ENCODE data around the gene KIRREL3.
"Not testable (repeated sequence)": the region's sequence is repeated elsewhere in the genome, so short reads cannot be mapped to it uniquely, and the experiment has no call there.

KIRREL3 gene

DNA sequence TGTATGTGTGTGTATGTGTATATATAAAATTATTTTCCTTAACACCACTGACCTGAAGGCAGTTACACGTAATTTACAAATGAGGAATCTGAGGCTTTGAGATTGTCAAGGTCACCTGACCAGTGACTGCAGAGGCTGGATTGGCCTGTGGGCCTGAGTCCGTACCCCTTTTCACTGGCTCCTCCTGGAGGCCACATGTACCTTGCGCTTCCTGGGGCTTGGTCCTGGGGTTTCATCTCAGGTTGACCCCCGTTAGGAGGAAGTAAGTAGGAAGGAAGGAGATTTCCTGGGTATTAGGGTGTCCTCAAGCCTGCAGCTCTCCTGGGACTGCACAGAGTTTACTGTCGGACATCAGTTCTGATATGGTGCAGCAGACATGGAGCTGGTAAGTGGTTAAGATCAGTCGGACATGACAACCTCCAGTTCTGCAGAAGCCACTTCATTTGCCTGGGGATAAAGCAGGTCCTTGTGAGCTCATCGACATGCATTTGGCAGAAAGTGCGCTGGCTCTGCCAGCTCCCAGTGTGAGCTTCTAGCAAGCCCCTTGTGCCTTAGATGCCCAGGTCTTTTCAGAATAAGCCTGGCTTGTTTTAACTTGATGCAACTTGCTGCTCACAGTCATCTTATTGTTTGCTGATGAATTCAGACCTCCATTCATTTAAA is 608.5 kb downstream of the KIRREL3 start:
- DNase-seq = peak; percentile 6

DNA sequence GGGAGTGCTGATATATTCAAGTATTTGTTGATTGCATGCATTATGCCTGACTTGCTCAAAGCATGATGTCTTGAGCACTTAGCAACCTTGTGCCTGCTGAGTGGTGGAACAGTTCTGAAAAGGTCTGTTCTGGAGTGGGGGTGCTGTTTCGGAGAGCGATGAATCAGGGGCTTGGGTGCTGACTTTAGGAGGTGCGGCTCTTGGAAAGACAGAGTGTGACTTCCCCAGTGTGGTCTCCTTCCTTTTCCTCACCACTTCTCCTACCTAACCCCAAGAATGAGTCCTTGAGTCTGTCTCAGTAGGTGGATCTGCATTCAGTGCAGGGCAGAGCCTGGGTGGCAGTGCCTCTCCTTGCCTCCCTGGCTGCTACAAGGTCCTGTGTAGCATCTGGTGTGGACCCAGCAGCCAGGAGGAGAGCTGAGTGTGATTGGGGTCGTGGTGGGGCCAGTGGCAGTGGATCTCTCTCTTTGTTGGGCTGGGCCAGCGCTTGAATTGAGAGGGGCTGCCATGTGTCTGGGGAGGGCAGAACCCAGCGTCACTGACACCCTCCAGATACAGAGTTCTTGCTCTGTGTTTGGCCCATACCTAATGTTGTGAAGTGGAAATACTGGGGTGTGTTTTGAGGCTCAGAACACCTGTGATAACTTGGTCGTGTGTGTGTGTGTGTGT is 609.1 kb downstream of the KIRREL3 start:
- no peak for DNase-seq

DNA sequence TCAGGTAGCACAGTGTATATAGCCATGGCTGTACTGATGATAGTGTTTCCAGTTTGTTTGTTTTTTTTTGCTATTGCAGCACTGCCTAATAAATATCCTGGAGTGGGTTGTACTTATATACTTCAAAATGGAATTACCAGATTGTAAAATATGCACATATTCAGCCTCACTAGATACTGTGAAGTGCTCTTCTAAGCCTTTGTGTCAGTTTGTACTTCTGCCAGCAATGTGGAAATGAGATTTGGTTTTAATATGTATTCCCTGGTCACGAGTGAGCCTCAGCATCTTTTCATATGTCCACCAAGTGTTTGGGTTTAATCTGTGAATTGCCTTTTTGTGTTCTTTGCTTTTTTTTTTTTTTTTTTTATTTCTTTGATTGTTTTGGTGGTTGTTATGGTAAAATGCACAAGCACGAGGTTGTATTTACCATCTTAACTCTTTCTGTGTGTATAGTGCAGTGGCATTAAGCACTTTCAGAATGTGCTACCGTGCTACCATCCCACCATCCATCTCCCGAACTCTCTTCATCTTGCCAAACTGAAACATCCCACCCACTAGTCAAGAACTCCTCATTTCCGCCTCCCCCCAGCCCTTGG is 610.2 kb downstream of the KIRREL3 start:
- no peak for DNase-seq

DNA sequence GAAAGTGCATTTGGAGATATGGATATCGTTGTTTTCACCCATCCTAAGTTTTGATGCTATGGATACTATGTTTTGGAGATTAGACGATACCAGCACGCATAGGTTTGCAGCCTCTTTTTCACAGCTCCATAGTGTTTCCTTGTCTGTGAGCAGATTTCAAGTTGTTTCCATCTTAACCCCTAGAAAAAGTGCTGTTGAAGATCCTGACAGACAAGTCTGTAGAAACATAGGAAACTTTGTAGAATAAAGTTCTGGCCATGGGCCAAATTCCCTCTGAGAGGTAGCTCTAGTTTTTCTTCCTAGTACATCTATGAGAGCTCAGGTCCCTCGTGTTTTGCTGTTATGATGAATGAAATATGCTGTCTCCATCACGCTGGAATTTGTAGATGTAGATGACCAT is 612.7 kb downstream of the KIRREL3 start:
- DNase-seq = no peak

DNA sequence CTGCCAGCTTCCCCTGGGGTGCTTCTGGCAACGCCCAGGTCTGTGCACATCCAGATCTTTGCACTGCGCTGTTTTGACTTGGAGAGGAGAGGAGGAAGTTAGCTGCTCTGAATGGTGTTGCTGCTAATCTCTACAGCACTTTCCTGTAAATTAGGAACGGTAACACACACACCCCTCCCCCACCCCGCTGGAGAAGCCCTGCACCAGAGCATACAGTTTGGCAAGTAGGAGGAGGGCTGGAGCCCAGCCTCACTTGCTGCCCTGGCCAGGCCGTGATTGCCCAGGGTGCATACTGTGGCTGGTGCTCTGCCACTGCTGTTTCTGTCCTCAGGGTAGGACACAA is 613.9 kb downstream of the KIRREL3 start:
- DNase-seq = peak; percentile 4

DNA sequence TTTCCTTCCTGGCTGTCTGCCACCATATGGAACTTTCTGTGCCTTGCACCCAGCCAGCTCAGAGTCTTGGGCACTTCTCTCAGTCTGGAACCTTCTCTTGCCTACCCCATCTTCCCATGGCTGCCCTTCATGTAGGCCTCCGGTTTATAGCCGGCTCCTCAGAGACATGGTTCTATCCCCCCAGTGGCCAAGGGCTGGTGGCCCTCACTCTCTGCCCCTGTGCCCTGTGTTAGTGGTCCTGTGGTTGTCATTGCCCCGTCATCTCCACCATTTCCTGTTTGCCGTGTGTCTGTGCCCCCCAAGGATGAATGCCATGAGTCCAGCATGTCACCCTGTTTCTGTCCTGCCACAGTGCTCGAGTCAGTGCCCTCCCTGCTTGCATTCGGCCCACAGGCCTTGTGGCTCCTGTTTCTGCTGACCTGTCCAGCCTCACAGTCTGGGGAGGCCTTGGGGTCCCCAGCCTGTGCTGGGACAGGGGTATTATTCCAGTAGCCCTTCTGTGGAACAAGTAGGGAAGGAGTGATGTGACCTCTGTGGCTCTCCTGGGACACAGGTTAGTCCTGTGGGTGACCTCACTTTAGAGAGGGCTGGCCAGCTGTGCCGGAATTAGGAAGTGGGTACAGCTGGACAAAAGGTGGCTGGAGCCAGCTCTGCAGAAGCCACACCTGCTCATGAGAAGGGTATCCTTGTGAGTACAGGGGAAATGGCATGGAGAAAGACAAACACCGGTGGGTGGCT is 614.4 kb downstream of the KIRREL3 start:
- no peak for DNase-seq

DNA sequence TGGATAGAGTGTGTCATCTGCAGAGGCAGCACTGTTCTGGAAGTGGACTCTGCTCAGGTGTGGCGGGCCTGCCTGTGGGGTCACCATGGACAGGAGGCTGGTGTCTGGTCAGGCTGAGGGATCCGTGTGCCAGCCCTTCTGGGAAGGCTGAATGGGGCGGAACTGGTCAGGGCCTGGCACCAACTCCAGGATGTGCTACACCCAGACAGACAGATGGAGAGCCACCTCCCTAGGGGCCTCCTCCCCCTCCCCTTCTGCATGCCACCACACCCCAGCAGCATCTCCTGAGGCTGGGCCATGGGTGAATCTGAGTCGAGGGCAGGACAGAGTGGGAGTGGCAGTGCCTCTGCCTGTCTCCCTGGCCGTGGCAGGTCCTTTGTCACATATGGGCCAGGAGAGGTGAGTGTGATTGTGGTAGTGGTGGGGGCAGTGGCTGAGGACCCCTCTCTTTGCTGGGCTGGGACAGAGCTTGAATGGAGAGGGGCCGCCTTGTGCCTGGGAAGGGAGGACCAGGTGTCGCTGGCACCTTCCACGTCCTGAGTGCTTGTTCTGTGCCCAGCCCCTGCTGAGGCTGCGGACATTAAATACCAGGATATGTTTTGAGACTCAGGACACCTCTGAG is 616.0 kb downstream of the KIRREL3 start:
- no peak for DNase-seq

DNA sequence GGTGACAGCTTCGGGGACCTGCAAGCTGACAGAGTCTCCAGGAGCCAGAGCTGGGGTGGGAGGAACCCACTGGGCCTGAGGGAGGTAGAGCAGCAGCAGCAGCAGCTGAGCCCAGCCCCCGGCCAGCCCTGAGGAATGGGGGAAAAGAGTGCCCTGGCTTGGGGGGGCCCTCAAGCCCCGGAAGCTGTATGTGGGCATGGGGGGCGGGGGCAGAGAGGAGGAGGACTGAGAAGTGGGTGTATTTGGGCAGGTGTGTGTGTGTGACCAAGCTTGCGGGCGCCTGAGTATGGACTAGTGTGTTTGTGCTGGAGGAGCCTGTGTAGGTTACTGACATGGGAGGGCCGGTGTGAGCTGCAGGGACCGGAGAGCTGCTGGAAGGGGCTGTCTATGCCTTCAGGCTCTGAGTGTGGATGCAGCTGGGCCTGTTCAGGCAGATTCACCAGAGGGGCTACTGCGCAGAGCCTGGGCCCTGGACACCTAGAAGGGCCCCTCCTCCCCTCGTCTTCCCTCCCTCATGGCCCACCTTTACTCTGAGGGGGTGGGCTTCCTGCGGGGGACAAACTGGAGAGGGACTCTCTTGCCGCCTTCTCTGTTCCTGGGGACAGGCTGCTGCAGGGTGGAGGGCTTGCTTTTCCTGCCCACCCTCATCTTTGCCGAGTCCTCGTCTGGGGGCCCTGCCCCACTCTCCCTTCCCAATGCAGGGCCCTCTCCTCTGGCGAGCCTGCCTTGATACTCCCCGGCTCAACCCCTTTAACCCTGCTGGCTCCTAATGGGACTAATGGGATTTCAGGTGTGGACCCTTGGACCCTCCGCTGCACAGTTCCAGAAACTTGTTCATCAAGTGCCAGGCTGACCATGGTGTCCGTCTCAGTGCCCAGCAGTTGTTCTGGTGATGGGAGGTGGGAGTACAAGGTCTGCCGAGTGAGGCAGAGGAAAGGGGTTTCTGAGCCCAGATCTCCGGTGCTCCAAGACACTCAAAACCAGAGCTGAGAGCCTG is 616.9 kb downstream of the KIRREL3 start:
- no peak for DNase-seq

DNA sequence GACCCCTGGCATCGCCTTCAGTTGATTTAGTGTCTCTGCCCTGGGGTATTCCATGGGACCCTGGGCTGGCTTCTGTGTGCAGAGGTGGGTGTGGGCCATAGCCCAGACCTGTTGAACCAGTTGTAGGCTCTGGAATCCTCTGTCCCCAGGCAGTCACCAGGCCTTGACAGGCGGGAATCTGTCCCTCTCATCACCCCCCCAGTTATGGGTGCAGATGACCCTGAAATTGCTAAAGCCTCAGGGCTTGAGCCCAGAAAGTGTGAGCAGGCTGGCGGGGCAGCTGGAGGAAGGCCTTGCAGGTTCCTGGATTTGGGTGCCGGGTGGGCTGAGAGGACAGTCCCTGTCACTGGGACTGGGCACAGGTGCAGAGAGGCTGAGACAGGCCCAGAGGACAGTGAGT is 617.9 kb downstream of the KIRREL3 start:
- DNase-seq = not testable (repeated sequence)

DNA sequence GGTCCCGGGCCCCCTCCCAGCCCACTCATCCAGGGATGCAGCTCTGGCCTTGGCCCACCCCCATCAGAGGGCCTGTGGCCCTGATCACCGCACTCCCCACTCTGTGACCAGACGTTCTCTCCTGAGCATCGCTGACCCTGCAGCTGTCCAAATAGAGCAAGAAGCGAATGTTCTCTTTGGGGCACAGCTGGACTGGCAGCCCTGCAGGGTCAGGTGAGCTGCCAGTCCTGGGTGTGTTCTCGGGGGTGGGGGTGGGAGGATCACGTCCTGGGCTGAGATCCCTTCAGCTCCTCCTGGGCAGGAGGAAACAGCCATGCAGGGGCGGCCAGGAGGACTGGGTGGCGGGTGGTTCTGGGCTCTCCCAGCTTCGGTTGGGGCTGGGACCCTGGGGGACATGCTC is 618.6 kb downstream of the KIRREL3 start:
- DNase-seq = not testable (repeated sequence)

DNA sequence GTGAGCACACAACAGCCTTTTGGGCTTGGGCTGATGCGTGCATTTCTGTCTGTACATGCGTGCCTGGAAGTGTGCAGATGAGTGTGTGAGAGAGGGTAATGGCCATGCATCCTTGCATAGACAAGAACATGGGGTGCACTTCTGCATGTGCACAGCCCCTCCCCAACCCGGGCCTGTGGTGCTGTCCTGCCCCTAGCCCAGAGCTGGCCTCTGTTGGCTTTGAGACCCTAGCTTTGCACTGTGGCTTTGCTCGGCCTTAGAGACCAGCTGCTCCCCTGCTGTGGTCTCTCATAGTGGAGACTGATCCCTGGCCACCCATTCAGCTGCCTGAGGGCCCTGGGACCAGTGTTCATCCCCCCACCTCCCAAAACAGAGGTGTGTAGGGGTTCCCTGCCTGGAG is 619.7 kb downstream of the KIRREL3 start:
- DNase-seq = no peak

DNA sequence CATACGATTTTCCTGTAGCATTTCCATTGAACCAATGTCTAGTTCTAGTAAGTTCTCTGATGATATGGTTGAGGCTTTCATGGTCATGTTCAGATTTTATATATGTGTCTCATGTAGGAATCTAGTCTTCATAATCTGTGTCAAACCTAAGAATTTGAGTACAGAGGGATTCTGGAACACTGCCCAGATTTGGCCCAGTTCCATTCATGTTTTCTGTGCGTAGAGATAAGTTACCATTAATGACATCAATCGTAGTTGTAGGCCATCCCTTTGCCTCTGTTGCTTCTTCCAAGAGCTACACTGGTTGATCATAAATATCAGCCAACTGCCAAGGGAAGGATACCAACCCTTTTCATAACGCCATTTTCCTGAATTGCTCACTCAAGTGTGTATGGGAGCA is 621.8 kb downstream of the KIRREL3 start:
- no peak for DNase-seq

DNA sequence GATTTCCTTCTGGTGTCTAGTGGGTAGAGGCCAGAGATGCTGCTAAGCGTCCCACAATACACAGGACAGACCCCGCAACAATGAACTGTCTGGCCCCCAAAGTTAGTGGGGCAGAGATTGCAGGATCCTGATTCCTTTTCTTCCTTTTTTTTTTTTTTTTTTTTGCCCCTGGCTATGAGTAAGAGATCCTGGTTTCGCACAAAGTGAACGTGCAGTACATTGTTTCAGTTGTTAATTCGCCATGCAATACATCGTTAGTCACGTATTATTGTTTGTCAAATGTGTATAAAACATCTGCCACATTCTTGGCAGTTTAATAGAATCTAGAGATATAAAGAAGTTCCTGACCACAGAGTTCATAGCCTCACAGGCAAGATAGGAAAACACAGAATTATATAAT is 624.8 kb downstream of the KIRREL3 start:
- no peak for DNase-seq

DNA sequence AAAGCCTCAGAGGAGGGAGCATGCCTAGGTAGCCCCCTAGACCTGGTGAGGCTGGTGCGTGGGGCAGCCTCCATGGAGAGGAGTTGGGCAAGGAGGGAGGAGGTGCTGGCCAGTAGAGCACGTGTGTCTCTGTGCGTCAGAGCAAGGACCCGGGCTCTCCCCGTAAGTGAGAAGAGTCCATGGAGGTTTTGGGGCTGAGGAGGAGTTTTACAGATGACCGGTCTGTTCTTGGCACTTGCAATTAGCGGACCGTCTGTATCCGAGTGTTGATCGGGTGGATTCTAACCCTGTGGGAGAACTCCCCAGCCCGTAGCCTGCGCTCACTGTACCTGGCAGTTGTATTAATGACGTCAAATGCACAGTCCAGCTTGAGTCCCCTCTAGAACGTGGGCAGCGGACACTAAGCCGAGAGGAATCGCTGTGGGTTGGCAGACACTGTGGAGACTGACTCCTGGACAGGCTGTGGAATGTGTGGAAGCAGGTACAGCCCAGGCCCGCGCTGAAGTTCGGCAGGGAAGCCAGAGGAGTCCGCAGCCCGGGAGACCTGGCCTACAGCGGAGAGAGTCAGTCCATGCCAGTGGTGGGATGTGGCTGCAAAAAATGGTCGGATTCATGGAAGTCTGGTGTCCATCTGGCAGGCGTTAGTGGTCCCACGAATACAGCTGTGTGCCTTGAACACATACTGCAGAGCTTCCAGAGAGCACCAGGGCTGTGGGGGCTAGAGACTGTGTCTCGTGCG is 625.8 kb downstream of the KIRREL3 start:
- not testable (repeated sequence) for DNase-seq

DNA sequence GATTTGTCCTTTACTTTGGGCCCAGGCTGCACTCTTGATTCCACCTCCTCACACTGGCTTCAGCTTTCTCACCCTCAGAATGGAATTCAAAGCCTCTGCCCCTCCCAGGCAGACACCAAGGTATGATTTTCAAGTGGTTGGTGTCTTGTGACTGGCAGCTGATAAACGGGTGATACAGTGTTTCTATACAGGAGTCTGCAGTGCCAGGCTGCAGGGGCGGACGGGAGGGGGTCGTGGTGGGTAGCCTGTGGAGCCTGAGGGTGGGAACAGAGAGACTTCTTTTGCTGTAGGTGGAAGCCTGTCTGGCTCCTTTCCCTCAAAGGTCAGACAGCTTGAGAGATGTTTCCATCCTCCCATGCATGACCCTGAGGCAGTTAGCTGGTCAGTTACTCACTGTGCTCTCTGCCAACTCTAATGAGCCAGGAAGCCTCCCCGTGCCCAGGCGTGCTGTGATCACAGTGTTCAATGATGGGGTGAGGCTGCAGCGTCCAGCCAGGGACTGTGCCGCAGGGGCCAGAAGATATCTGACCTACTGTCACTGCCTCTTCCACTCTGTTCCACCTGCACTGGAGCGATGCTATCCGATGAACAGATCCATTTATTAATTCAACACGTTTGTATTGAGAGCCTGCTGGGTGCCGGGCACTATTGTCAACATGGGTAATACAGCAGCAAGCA is 627.0 kb downstream of the KIRREL3 start:
- DNase-seq = not testable (repeated sequence)
